Activated T-helper 1 cell treated with anti-CD3 and anti-CD28 coated beads, Interleukin-2, amount 50 U/mL, for 16 hours (primary cell): Measurements from ENCODE around the gene NEUROD6.

ENCODE experiments used
- DNase-seq, 2 donors: peaks; one replicate each; pipeline ENCODE4 v3.0.0-alpha.2; 2020; ENCODE audit warnings: low read depth in 1 of 2, low spot score in 1 of 2

NEUROD6 gene

GRCh38 chr7:31335161-31335856 is 5.2 kb downstream of the NEUROD6 start:
- DNase-seq, result no peak

GRCh38 chr7:31333291-31333690 is 7.2 kb downstream of the NEUROD6 start:
- DNase-seq, result no peak

GRCh38 chr7:31327071-31327470 is 13.5 kb downstream of the NEUROD6 start:
- no peak for DNase-seq

GRCh38 chr7:31326416-31326815 is 14.1 kb downstream of the NEUROD6 start:
- DNase-seq, result no peak

GRCh38 chr7:31323101-31323500 is 17.4 kb downstream of the NEUROD6 start:
- DNase-seq, result no peak

- no peak for DNase-seq
These were observed 19.9 kb downstream of the NEUROD6 start for GRCh38 chr7:31320675-31321074.

DNA sequence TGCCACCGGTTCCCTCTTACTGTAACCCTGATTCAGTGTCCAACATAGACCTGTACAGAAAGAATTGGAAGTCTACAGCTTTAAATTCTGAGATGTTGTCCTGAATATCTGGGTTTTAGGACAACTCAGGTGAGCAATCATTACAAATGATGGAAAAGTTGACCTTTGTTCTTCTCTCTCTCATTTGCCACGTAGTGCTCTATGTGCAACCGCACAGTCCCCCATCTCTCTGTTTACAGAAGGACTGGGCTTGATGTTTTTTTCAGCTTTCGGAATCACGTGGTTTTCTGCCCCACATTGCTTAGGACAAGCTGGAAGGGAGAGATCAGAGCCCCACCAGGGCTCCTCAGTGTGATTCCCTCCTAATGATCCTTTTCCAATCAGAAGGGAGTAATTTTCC is 22.2 kb downstream of the NEUROD6 start:
- DNase-seq, result no peak

- no peak for DNase-seq
These were observed 23.6 kb downstream of the NEUROD6 start for GRCh38 chr7:31316876-31317275.

- DNase-seq, result no peak
These were observed 24.8 kb downstream of the NEUROD6 start for GRCh38 chr7:31315758-31316157.

DNA sequence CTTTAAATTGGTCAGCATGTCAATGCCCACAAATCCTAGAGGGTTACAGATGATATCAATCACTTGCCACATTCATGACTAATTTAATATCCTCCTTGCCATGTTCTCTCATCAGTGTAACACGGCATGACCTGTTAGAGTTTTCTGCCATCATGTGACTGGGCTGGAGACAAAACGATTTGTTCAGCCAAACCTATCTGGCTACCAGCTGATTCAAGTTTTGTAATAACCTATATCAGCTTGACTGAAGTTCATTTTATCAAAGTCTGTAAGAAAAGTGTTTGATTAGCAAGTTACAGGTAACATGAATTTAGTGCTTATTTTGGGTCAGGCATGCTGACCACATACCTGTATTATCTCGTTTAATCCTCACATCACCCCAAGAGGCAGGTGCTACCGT is 25.7 kb downstream of the NEUROD6 start:
- no peak for DNase-seq

DNA sequence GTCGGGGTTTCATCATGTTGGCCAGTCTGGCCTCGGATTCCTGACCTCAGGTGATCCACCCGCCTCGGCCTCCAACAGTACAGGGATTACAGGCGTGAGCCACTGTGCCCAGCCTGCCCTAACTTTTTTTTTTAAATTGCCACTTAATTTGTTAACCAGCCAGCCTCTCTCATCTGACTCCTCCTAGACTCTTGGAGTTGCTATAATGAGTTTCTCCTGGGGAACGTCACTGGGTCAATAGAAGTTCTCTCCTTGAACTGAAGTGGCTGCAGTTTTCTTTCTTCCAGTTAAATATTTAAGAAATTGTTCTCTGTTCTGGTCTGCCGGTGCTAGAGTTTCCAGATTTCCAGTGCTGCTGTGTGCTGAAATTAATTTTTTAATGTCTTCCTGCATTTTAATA is 27.6 kb downstream of the NEUROD6 start:
- DNase-seq, result no peak

GRCh38 chr7:31311552-31311951 is 29.0 kb downstream of the NEUROD6 start:
- no peak for DNase-seq

GRCh38 chr7:31310321-31310935 is 30.1 kb downstream of the NEUROD6 start:
- DNase-seq, result no peak

- no peak for DNase-seq
These were observed 31.1 kb downstream of the NEUROD6 start for GRCh38 chr7:31309407-31309806.

GRCh38 chr7:31308652-31309051 is 31.9 kb downstream of the NEUROD6 start:
- no peak for DNase-seq

DNA sequence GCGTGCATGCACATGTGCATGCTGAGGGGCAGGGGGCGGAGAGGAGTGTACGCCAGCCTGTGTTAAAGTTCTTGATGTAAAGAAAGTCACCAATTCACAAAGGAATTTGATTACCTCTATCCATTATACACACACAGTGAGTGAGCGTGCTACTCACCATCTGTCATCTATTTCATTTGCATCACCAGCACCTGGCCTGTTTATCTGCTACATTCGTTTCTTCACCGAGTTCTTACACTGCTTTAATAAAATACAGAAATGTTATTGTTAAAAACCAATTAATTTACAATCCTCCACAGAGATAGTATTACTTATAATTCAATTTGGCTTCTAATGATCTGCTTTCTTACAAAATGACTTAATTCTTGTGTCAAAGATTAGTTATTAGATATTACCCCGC is 32.6 kb downstream of the NEUROD6 start:
- DNase-seq, result no peak

DNA sequence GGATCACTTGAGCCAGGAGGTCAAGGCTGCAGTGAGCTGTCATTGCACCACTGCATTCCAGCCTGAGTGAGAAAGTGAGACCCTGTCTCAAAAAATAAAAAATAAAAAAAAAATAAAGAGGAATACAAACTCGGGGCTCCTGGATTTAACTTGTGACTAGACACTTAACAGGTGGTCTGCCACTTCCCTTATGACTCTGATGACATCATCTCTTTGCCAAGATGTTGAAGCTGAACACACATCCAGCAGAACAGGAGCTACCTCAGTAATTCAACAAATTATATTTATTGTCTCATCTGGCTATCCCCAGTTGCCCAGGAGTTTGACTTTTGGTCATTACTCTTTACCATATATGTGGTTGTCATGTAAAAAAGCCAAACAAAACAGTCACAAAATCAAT is 35.3 kb downstream of the NEUROD6 start:
- DNase-seq, result no peak

DNA sequence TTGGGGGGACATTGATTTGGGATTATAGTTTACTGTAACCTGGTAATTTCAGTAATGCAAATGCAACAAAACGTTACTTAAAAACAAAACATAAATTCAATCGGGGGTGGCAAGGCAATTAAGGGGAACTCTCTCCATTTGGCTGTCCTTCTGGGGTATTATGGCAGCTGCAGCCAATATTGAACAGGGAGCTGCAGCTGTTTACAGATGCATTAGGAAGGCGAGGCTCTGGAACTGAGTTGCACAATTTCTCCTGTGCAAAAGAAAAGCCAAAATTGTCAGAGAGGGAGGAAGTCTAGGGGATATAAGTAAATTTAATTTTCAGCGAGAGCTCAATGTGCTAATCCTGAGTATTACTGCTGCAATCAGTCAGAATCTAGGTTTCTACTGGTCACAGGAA is 36.1 kb downstream of the NEUROD6 start:
- DNase-seq, result no peak

DNA sequence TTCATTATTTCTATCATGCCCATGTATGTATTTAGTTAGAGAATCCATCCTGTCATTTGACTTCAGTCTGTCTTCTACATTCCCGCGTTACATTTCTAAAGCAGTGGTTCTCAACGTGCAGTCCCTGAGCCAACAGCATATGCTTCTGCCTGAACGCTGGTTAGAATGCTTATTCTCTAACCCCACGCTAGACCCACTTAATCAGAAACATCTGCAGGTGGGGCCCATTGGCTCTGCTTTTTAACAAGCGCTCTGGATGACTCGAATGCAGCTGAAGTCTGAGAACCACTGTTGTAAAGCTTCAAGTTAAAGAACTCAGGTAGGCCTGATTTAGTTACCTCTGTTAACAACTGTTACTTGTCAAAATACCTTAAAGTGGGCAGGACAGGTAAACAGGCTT is 38.2 kb downstream of the NEUROD6 start:
- no peak for DNase-seq

DNA sequence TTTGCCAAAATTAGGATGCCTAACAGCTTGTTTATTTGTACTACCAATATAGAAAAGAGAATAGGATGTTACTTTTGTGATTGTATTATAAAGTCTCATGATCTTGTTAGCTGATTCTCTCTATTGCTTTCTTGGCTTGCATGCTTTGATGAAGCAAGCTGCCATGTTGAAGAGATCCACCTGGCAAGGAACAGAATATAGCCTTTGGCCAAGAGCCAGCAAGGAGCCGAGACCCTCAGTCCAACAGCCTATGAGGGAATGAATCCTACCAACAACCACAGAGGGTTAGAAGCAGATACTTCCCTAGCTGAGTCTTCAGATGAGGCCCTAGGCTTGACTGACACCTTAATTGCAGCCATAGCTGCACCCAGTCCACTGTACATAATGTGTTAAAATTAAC is 41.2 kb downstream of the NEUROD6 start:
- no peak for DNase-seq

DNA sequence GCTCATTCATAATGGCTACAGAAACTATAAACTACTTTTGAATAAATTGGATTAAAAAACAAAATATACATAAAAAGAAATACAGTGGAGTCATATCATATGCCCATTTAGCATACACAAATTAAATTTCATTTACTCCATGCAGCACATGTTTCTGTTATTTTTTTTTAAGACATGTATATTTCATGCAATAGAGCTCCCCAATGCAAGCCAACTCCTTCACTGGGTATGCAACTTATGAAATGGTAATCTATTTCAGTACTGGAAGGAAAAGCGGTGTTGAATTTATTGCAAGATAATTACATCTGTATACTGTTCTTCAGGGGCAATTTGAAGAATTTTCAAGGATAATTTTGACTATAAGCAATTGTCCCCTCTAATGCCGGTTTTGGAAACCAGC is 49.9 kb downstream of the NEUROD6 start:
- no peak for DNase-seq
